Breast epithelium (tissue), 4 donors: Measurements from ENCODE around the gene RBM19. TPM values are rescaled to one million over a fixed set of nuclear protein-coding genes. Genes with fewer than 3 reads are reported as not detected.

Source experiments
- DNase-seq, 2 donors: peaks; one replicate each; pipeline ENCODE4 v3.0.0-alpha.2; 2019; ENCODE audit warnings: low spot score in 2 of 2
- H3K27ac ChIP-seq, 2 donors: fragments of 200-600 bp; sonication (generic) in 1 of 2; one replicate each; pipeline ENCODE4 v1.5.1; 2016 to 2019; ENCODE audit warnings: mild to moderate bottlenecking in 1 of 2
- H3K27me3 ChIP-seq, 2 donors: fragments of 200-600 bp; sonication (generic) in 1 of 2; one replicate each; pipeline versions ENCODE4 v1.5.1 to v1.6.0; 2017 to 2019; ENCODE audit warnings: control low read depth in 1 of 2, mild to moderate bottlenecking in 1 of 2
- H3K36me3 ChIP-seq: fragments of 200-600 bp; one replicate; pipeline ENCODE4 v1.5.1; 2019
- H3K4me1 ChIP-seq, 2 donors: fragments of 200-600 bp; sonication (generic); one replicate each; pipeline ENCODE4 v1.5.1; 2016 to 2019; ENCODE audit warnings: control low read depth in 1 of 2
- H3K4me3 ChIP-seq, 3 donors: fragments of 200-600 bp; sonication (generic); 1 replicate in 2 of 3; 2 replicates in 1 of 3; pipeline ENCODE4 v1.5.1; 2016 to 2019; ENCODE audit warnings: mild to moderate bottlenecking in 3 of 3, moderate library complexity in 2 of 3
- H3K9me3 ChIP-seq, 2 donors: fragments of 200-600 bp; sonication (generic) in 1 of 2; one replicate each; pipeline ENCODE4 v1.5.1; 2016 to 2019; ENCODE audit warnings: control low read depth in 1 of 2
- CTCF ChIP-seq, 3 donors: fragments of 450-650 bp; IDR thresholded peaks; one replicate each; pipeline ENCODE4 v1.5.1; 2016 to 2017; ENCODE audit warnings: antibody characterized with exemption in 3 of 3, mild to moderate bottlenecking in 3 of 3, moderate library complexity in 3 of 3
- POLR2A ChIP-seq: fragments of 450-650 bp; IDR thresholded peaks from one replicate; pipeline ENCODE4 v1.6.1; 2016; ENCODE audit warnings: antibody characterized with exemption, mild to moderate bottlenecking, moderate library complexity
- POLR2AphosphoS5 ChIP-seq, 3 donors: sonication (generic); formaldehyde crosslinking; IDR thresholded peaks; one replicate each; pipeline ENCODE4 v1.6.1; 2017; ENCODE audit warnings: antibody characterized with exemption in 3 of 3
- intact Hi-C: fragments of 100-400 bp; cut with DNase I; formaldehyde crosslinking; loops from one replicate; pipeline ENCODE4 v1.15.1; 2023; ENCODE audit warnings: low total_unique reads
- total RNA-seq, 3 donors: library from RNA; depleted of rRNA; stranded (reverse); fragments of >200 nt; gene quantifications; one replicate each; pipeline ENCODE4 v1.1.0, GENCODE V29; 2016

Gene RBM19
- total RNA-seq, 3 donors from 2014 or later, result 28.8 to 43.3 (median 42.6) TPM

DNA sequence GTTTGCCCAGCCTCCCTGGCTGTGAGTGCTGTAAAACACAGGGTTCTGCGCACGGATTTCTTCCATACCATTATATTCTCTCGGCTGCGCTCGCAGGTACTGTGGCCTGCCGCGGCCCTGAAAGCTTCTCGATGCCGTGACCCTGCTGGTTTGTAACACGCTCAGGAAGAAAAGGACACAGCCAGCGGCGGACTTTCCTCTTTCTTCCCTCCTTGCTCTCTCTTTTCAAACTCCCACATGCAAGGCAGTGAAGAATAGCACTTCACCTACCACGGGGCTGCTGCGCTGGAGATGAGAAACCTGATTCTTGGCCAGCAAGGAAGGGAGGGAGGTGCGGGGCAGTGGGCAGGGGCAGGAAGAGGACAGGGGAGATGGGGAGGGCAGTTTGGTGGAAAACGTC, 130.2 kb downstream of the RBM19 start:
- TF ChIP-seq POLR2A, result no peak
- no peak for TF ChIP-seq POLR2AphosphoS5 (IDR thresholded peaks at IDR 0.05)
- TF ChIP-seq CTCF (IDR thresholded peaks at IDR 0.05), result no peak
- Histone ChIP-seq H3K27me3 (no peaks in the 10 kb centered on the region), H3K9me3 (no peaks in the 10 kb centered on the region), H3K27ac (no peak overlapping the region), H3K36me3 (no peaks in the 10 kb centered on the region), H3K4me3 (no peak overlapping the region), H3K4me1 (no peaks in the 10 kb centered on the region)
- intact Hi-C loops, result no loop called here
- DNase-seq, result no peak

- H3K27me3 ChIP-seq, result no peaks in the 10 kb centered on the region
- intact Hi-C loops, result no loop called here
- H3K36me3 ChIP-seq, result no peaks in the 10 kb centered on the region
- H3K27ac ChIP-seq, result no peak overlapping the region
- no peak for DNase-seq
- no peaks in the 10 kb centered on the region for H3K4me1 ChIP-seq
- TF ChIP-seq POLR2A (no peak), POLR2AphosphoS5 (IDR thresholded peaks at IDR 0.05) (no peak), CTCF (IDR thresholded peaks at IDR 0.05) (no peak)
- no peak overlapping the region for H3K4me3 ChIP-seq
- no peaks in the 10 kb centered on the region for H3K9me3 ChIP-seq
Measured at GRCh38 chr12:113835433-113835832, 130.7 kb downstream of the RBM19 start.

DNA sequence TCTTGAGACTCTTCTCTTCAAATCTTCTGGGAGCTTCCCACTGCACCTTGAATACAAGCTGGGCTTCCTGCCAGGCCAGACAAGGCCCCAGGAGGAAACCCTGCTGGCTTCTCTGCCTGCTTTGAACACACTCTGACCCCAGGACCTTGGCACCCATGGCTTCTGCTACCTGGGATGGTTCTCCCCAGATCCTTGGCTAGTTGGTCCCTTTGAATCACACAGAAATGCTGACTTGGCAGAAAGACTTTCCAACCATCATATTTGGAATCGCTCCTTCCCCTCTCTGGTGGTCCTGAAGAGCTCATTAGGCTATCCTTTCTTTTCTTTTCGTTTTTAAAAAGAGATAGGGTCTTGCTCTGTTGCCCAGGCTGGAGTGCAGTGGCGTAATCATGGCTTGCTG, 132.7 kb downstream of the RBM19 start:
- H3K36me3 ChIP-seq, result no peaks in the 10 kb centered on the region
- intact Hi-C loops, result no loop called here
- H3K4me3 ChIP-seq, result no peak overlapping the region
- DNase-seq, result no peak
- no peak overlapping the region for H3K27ac ChIP-seq
- H3K4me1 ChIP-seq, result no peaks in the 10 kb centered on the region
- TF ChIP-seq POLR2AphosphoS5 (IDR thresholded peaks at IDR 0.05) (no peak), POLR2A (no peak)
- no peaks in the 10 kb centered on the region for H3K9me3 ChIP-seq
- H3K27me3 ChIP-seq, result no peaks in the 10 kb centered on the region

GRCh38 chr12:113831476-113831875, 134.6 kb downstream of the RBM19 start:
- DNase-seq, result no peak
- Histone ChIP-seq H3K4me3 (no peak overlapping the region), H3K27ac (no peak overlapping the region), H3K9me3 (no peaks in the 10 kb centered on the region), H3K27me3 (no peaks in the 10 kb centered on the region), H3K36me3 (no peaks in the 10 kb centered on the region), H3K4me1 (no peaks in the 10 kb centered on the region)
- TF ChIP-seq CTCF (IDR thresholded peaks at IDR 0.05) (no peak), POLR2AphosphoS5 (IDR thresholded peaks at IDR 0.05) (no peak), POLR2A (no peak)
- intact Hi-C loops, result no loop called here

DNA sequence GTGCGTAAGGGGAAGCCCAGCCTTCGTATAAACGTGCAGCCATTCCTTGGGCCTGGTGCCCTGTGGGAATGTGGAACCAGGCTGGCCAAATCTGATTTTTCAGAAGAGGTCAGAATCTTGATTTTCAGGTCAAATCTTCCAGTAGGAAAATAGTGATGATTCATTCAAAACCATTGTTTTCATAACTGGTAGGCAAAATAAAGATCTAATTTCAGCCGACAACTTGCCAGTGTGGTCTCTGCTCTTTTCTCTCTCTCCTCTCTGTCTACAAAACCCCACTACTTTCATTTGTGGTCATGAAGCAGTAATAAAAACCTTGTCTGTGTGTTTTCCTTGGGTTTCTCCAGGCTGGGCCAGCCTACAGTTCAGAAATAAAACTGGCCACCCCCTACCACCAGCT, 135.1 kb downstream of the RBM19 start:
- H3K4me1 ChIP-seq, result no peaks in the 10 kb centered on the region
- intact Hi-C loops, result no loop called here
- H3K4me3 ChIP-seq, result no peak overlapping the region
- no peaks in the 10 kb centered on the region for H3K9me3 ChIP-seq
- H3K36me3 ChIP-seq, result no peaks in the 10 kb centered on the region
- TF ChIP-seq POLR2AphosphoS5 (IDR thresholded peaks at IDR 0.05) (no peak), CTCF (IDR thresholded peaks at IDR 0.05) (no peak), POLR2A (no peak)
- no peaks in the 10 kb centered on the region for H3K27me3 ChIP-seq
- no peak for DNase-seq
- H3K27ac ChIP-seq, result no peak overlapping the region

DNA sequence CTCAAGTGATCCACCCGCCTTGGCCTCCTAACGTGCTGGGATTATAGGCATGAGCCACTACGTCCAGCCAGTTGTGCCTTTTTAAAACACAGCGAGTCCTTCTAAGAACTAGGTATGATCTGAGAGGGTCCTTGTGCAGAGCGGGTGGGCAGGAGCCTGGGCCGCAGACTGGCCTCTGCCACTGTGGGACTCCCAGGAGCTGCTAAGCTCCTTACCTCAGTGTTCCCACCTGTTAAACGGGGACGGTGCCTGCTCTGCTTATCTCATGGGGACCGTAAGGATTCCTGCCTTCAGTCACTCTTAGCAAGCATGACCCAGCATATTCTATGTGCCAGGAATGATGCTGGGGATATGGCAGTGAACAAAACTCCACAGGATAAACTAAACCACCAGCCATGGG, 136.9 kb downstream of the RBM19 start:
- intact Hi-C loops, result no loop called here
- TF ChIP-seq POLR2A (no peak), POLR2AphosphoS5 (IDR thresholded peaks at IDR 0.05) (no peak), CTCF (IDR thresholded peaks at IDR 0.05) (no peak)
- Histone ChIP-seq H3K4me1 (no peaks in the 10 kb centered on the region), H3K36me3 (no peaks in the 10 kb centered on the region), H3K27ac (no peak overlapping the region), H3K4me3 (no peak overlapping the region), H3K9me3 (no peaks in the 10 kb centered on the region), H3K27me3 (no peaks in the 10 kb centered on the region)
- DNase-seq, result no peak
